ES-I3 (cell line): Measurements from ENCODE around the gene CEP72.
"Not testable (repeated sequence)": the region's sequence is repeated elsewhere in the genome, so short reads cannot be mapped to it uniquely, and the experiment has no call there.

Source experiments
- H3K36me3 ChIP-seq: 2 replicates; pipeline ENCODE4 v1.6.1; 2013; ENCODE audit warnings: mild to moderate bottlenecking, low read length, control low read depth, moderate library complexity; ENCODE audit not compliant: insufficient read depth
- H3K4me1 ChIP-seq: 2 replicates; pipeline ENCODE4 v1.6.1; 2013; ENCODE audit warnings: mild to moderate bottlenecking, control low read depth, low read length; ENCODE audit not compliant: insufficient read depth
- H3K9ac ChIP-seq: 2 replicates; pipeline ENCODE4 v1.6.1; 2013; ENCODE audit warnings: low read depth, mild to moderate bottlenecking, low read length, moderate library complexity
- H3K9me3 ChIP-seq: 2 replicates; pipeline ENCODE4 v1.6.1; 2013; ENCODE audit warnings: mild to moderate bottlenecking, low read length, moderate library complexity; ENCODE audit not compliant: control insufficient read depth, insufficient read depth

The CEP72 gene

GRCh38 chr5:673831-674629 is 61.9 kb downstream of the CEP72 start:
- Histone ChIP-seq H3K9ac (no peak overlapping the region), H3K36me3 (no peaks in the 10 kb centered on the region), H3K9me3 (no peaks in the 10 kb centered on the region), H3K4me1 (peaks cover 3% of the 10 kb centered on the region; the same call in 1 of the 2 replicates)

GRCh38 chr5:674630-675011 is 62.5 kb downstream of the CEP72 start:
- Histone ChIP-seq H3K4me1 (peaks cover 3% of the 10 kb centered on the region; the same call in 1 of the 2 replicates), H3K9ac (no peak overlapping the region), H3K36me3 (no peaks in the 10 kb centered on the region), H3K9me3 (no peaks in the 10 kb centered on the region)

GRCh38 chr5:675111-675870 is 63.2 kb downstream of the CEP72 start:
- peaks cover 3% of the 10 kb centered on the region; the same call in 1 of the 2 replicates for H3K4me1 ChIP-seq
- H3K36me3 ChIP-seq: no peaks in the 10 kb centered on the region
- no peak overlapping the region for H3K9ac ChIP-seq
- no peaks in the 10 kb centered on the region for H3K9me3 ChIP-seq

- Histone ChIP-seq H3K9me3 (no peaks in the 10 kb centered on the region), H3K36me3 (no peaks in the 10 kb centered on the region), H3K9ac (no peak overlapping the region), H3K4me1 (no peaks in the 10 kb centered on the region; the same call in 1 of the 2 replicates)
These were observed 63.9 kb downstream of the CEP72 start for GRCh38 chr5:675871-676698.

DNA sequence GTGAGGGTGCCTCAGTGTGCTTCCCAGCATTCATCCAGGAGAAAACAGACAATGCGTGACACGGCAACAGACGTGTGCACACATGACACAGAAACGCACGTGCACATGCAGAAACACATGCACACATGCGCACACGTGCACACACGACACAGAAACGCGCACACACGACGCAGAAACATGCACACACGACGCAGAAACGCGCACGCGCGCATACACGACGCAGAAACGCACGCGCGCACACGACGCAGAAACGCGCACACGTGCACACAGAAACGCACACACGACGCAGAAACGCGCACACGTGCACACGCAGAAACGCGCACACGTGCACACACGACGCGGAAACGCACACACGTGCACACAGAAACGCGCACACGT is 64.5 kb downstream of the CEP72 start:
- Histone ChIP-seq H3K36me3 (no peaks in the 10 kb centered on the region), H3K9me3 (no peaks in the 10 kb centered on the region), H3K9ac (no peak overlapping the region), H3K4me1 (no peaks in the 10 kb centered on the region; the same call in 1 of the 2 replicates)

- Histone ChIP-seq H3K4me1 (no peaks in the 10 kb centered on the region; the same call in 1 of the 2 replicates), H3K9ac (no peak overlapping the region), H3K9me3 (no peaks in the 10 kb centered on the region)
These were observed 65.3 kb downstream of the CEP72 start for GRCh38 chr5:677131-678101.

DNA sequence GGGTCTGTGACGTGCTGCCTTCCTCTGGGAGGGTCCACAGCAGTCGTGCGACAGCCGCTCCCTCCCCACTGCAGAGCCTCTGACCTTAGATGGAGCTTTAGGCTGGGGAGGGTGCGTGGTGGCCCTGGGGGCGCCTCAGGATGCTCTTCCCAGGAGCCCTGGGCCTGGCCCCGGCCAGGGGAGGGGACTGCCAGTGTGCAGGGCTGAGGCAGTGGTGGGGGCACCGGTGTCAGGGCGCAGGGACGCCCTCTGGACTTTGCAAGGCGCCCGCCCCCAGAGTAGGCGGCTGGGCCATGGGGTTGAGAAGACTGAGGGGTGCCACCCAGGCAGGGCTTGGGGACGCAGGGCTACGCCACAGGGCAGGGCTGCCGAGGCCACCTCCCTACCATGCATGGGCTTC is 66.4 kb downstream of the CEP72 start:
- H3K9me3 ChIP-seq, H3K9ac ChIP-seq, H3K4me1 ChIP-seq, H3K36me3 ChIP-seq: not testable (repeated sequence)

More at GRCh38 chr5:677131-678101, 65.3 kb downstream of the CEP72 start:
- no peaks in the 10 kb centered on the region for H3K36me3 ChIP-seq

DNA sequence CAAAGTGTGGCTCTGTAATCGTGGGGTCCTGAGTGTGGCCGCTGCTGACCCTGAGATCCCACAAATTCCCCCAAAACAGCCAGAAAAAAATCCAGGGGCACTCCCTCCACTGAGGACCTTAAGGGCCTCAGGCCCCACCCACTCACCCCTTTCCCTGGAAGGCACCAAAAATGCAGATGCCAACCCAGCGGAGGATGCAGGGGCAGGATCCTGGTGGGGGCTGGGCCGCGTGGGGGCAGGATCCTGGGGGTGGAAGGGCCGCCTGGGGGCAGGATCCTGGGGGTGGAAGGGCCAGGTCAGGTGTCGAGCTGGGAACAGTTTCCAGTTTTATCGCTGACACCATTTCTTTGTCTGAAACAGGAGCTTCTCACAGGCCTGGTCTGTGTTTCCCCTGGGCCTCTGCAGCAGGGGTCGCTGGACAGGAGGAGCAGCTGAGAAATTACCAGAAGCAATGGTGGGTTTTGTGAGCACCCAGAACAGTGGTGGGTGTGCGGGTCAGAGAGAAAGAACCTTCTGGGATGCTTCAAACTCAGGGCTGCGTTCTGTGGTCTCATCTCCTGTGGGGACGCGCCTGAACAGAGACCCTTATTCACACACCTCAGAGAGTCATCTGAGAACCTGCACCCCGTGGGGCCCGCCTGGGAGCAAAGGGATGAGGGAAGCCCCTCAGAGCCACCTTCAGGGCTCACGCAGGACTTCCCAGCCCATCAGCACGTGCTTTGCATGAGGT is 67.2 kb downstream of the CEP72 start:
- not testable (repeated sequence) for H3K36me3 ChIP-seq, H3K9ac ChIP-seq, H3K9me3 ChIP-seq, H3K4me1 ChIP-seq

DNA sequence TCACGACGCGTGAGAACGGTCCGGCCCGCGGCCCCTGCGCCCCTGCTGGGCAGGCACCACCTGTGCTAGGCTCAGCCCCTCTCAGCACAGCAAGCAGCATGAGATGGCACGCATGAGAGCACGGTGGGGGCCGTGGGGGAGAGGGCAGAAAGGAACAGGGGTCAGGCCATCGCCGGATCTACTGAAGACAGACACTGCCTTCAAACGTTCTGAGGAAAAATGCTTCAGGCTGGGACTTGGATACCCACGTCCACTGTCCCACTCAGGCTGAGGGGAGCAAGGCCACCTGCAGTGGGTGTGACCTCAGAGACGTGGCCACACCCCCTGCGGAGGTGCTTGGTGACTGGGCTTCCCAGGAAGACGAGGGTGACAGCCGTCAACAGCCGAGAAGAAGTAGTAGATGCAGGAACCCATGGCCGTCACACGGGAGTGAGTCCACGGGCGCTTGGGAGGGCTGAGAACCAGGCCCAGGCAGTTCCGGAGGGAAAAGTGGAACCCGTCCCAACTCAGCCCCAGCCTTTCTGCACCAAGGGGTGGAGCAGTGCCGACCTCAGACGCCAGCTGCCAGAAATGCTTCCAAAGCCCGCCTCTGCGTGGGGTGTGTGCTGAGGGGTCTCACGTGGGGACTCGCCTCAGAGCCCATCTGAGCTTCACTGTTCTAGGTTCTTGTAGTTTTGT is 68.1 kb downstream of the CEP72 start:
- H3K36me3 ChIP-seq, H3K9me3 ChIP-seq, H3K4me1 ChIP-seq, H3K9ac ChIP-seq: not testable (repeated sequence)

DNA sequence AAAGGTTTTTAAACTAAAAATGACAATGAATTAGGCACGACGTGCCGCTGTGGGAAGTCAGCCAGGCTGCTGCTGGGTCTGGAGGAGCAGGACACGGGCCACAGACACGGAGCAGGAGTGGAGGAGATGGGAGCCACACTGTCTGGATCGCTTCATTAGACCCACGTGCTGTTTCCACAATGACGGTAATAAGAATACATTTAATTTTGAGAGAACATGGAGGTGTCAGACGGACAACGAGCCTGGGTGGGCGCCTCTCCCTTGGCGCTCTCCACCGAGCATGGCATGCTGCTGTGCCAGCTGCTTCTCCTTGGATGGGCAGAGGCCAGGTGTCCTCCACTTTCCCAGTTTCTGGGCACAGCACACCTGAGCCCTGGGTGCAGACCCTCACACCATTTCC is 68.7 kb downstream of the CEP72 start:
- H3K9me3 ChIP-seq, H3K9ac ChIP-seq, H3K36me3 ChIP-seq, H3K4me1 ChIP-seq: not testable (repeated sequence)

DNA sequence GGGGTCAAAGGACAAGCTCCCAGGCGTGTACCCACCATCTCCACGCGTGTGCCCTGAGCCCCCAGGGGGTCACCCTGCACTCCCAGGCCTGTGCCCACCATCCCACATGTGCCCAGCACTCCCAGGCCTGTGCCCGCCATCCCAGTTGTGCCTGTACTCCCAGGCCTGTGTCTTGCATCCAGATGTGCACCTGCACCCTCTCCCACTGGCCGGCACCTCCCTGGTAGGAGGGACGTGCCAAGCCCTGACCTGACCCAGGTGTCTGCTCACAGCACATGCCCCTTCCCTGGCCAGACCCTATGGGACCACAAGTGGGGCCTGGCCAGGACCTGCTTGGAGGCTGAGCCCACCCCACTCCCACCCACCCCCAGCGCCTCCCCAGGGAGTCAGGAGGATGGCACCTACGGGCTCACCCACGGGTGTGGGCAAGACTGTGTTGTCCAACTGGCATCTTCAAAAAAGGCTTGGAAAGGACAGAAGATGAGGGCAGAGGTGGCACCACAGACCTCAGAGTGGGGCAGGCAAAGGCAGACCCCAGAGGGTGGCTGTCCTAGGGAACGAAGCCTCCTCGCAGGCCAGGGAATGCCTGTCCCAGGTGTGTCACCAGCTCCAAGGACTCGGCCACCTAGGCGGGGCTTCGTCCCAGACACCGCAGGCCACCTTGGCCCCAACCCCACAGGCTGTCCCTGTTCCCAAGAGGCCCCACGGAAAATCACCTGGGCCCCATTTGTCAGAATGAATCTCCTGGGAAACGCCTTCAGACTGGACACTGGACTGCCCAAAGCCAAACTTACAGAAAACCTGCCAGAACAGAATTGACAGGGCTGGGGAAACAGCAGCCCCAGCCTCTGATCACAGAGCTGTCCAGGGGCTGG is 69.4 kb downstream of the CEP72 start:
- H3K36me3 ChIP-seq, H3K9me3 ChIP-seq, H3K9ac ChIP-seq, H3K4me1 ChIP-seq: not testable (repeated sequence)

DNA sequence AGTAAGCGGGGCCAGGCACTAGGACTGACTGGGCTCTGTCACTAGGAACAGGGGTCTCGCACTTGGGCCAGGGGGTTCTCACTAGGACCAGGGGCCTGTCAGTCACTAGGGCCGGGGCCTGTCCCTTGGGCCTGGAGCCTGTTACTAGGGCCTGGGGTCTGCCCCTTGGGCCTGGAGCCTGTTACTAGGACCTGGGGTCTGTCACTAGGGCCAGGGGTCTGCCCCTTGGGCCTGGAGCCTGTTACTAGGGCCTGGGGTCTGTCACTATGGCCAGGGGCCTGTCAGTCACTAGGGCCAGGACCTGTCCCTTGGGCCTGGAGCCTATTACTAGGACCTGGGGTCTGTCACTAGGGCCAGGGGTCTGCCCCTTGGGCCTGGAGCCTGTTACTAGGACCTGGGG is 70.1 kb downstream of the CEP72 start:
- not testable (repeated sequence) for H3K9ac ChIP-seq, H3K36me3 ChIP-seq, H3K9me3 ChIP-seq, H3K4me1 ChIP-seq
